ENCODE results near the gene SEC14L1.

Gene SEC14L1

DNA sequence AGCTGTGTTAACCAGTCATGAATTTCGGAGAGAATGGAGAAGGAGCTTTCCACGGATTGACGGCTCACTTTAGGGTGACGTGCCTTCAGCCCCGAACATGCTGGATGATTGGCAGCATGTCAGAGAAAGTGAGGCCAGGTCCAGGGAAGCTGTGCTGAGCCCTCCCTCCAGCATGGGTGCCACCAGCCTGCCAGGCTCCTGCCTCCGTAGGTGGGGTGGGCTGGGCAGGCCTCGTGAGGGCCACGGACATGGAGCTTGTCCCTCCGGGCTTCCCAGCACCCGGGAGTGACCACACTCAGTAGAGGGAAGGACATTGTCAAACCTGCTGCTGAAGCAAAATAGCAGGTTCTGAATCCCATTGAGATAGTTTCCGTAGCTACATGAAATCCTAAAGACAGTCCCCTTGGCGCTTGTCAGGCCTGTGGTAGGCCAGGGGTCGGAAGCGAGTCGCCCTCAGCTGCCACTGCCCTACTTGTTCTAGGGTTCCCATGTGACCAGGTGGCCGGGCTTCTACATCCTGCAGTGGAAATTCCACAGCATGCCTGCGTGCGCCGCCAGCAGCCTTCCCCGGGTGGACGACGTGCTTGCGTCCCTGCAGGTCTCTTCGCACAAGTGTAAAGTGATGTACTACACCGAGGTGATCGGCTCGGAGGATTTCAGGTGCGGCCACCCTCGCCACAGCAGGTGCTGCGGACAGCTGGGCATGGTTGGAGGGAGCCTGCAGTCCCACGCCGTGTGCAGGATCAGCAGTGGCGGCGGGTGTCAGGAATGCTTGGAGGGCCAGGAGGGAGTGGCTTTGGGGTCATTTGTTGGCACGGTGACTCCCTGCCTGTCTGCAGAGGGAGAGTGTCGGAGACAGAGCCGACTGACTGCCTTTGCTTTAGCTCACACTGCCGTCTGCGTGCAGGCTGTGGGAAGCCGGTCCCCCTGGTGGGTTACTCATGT lies 72.3 kb downstream of the SEC14L1 start:
- peak overlapping the region; percentile 90 for H3K4me2 ChIP-seq (ENCODE audit: low read depth, low read length)

DNA sequence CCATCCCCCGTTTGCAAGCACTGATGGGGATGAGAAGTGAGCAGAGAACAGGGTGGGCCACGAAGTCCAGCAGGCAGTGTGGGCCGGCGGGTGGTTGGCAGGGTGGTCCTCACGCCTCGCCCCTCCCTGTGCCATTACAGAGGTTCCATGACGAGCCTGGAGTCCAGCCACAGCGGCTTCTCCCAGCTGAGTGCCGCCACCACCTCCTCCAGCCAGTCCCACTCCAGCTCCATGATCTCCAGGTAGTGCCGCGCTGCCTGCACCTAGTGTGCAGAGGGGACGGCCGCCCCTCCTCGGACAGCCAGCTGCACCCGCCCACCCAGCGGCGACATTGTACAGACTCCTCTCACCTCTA lies 73.0 kb downstream of the SEC14L1 start:
- DNase-seq = no peak
- Histone ChIP-seq H3K9me3 (replicated peaks; ENCODE audit: insufficient read depth, low read length) (no peaks in the 10 kb centered on the region), H3K36me3 (replicated peaks; ENCODE audit: insufficient read depth, low read length) (peaks cover 45% of the 10 kb centered on the region), H3F3A (ENCODE audit: insufficient read depth, low read length) (peaks cover 44% of the 10 kb centered on the region), H3K27me3 (replicated peaks; ENCODE audit: insufficient read depth, low read length) (no peaks in the 10 kb centered on the region), H2AFZ (ENCODE audit: low read length) (no peak overlapping the region), H3K9ac (ENCODE audit: low read length) (no peak overlapping the region), H3K4me2 (ENCODE audit: low read depth, low read length) (no peak overlapping the region), H3K4me1 (ENCODE audit: low read length) (peaks cover 63% of the 10 kb centered on the region), H3K9me2 (replicated peaks; ENCODE audit: insufficient read depth, low read length) (no peaks in the 10 kb centered on the region), H3K4me3 (ENCODE audit: low read length) (no peak overlapping the region), H4K20me1 (ENCODE audit: insufficient read depth, low read length) (no peaks in the 10 kb centered on the region), H3K27ac (ENCODE audit: low read length) (no peak overlapping the region; the same call in 1 of the 2 replicates), H3K79me2 (ENCODE audit: low read length) (peaks cover 59% of the 10 kb centered on the region)
- TF ChIP-seq, protein P1, sequence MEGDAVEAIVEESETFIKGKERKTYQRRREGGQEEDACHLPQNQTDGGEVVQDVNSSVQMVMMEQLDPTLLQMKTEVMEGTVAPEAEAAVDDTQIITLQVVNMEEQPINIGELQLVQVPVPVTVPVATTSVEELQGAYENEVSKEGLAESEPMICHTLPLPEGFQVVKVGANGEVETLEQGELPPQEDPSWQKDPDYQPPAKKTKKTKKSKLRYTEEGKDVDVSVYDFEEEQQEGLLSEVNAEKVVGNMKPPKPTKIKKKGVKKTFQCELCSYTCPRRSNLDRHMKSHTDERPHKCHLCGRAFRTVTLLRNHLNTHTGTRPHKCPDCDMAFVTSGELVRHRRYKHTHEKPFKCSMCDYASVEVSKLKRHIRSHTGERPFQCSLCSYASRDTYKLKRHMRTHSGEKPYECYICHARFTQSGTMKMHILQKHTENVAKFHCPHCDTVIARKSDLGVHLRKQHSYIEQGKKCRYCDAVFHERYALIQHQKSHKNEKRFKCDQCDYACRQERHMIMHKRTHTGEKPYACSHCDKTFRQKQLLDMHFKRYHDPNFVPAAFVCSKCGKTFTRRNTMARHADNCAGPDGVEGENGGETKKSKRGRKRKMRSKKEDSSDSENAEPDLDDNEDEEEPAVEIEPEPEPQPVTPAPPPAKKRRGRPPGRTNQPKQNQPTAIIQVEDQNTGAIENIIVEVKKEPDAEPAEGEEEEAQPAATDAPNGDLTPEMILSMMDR (IDR thresholded peaks at IDR 0.05; ENCODE audit: low read length) = no peak
- no peak for TF ChIP-seq EZH2 (optimal IDR thresholded peaks at IDR 0.05; ENCODE audit: low read depth, low read length)
- TF ChIP-seq EZH2phosphoT487 (IDR thresholded peaks at IDR 0.05; ENCODE audit: low read length) = no peak

More for the DNA sequence above, 72.3 kb downstream of the SEC14L1 start:
- no peaks in the 10 kb centered on the region for H3K9me2 ChIP-seq (replicated peaks; ENCODE audit: insufficient read depth, low read length)
- peak overlapping the region; percentile 2; the same call in 1 of the 2 replicates for H3K4me3 ChIP-seq (ENCODE audit: low read length)
- H3K9ac ChIP-seq (ENCODE audit: low read length) = peak overlapping the region; percentile 66
- H3K36me3 ChIP-seq (replicated peaks; ENCODE audit: insufficient read depth, low read length) = peaks cover 44% of the 10 kb centered on the region
- peak overlapping the region; percentile 98 for H3K27ac ChIP-seq (ENCODE audit: low read length)
- TF ChIP-seq, protein P1 (IDR thresholded peaks at IDR 0.05; ENCODE audit: low read length) = no peak
- TF ChIP-seq EZH2 (optimal IDR thresholded peaks at IDR 0.05; ENCODE audit: low read depth, low read length) (no peak), EZH2phosphoT487 (IDR thresholded peaks at IDR 0.05; ENCODE audit: low read length) (no peak)
- H2AFZ ChIP-seq (ENCODE audit: low read length) = no peak overlapping the region
- H3F3A ChIP-seq (ENCODE audit: insufficient read depth, low read length) = peaks cover 51% of the 10 kb centered on the region
- DNase-seq = no peak
- peaks cover 61% of the 10 kb centered on the region for H3K79me2 ChIP-seq (ENCODE audit: low read length)
- no peaks in the 10 kb centered on the region for H4K20me1 ChIP-seq (ENCODE audit: insufficient read depth, low read length)
- no peaks in the 10 kb centered on the region for H3K27me3 ChIP-seq (replicated peaks; ENCODE audit: insufficient read depth, low read length)
- H3K9me3 ChIP-seq (replicated peaks; ENCODE audit: insufficient read depth, low read length) = no peaks in the 10 kb centered on the region
- H3K4me1 ChIP-seq (ENCODE audit: low read length) = peaks cover 69% of the 10 kb centered on the region

DNA sequence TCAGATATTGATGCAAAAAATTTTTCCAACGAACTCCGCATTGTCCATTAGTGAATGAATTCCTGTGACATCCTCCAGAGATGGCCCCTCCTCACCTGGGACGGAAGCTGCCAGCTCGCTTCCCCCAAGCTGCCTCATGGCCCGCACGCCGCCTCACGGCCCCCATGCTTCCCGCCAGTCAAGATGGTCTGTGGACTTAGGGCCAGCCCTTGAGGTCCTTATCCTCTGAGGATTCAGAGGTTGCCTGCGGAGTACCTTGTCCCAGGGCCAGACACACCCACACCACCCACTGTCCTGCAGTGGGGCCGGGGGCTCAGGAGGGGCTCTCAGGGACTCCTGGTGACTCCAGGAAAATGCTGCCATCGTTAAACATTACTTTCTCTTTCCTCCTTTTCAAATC lies 73.6 kb downstream of the SEC14L1 start:
- Histone ChIP-seq H3K4me3 (ENCODE audit: low read length) (no peak overlapping the region), H3K27ac (ENCODE audit: low read length) (no peak overlapping the region), H3K9ac (ENCODE audit: low read length) (no peak overlapping the region), H2AFZ (ENCODE audit: low read length) (no peak overlapping the region), H4K20me1 (ENCODE audit: insufficient read depth, low read length) (no peaks in the 10 kb centered on the region), H3K79me2 (ENCODE audit: low read length) (peaks cover 59% of the 10 kb centered on the region), H3K9me3 (replicated peaks; ENCODE audit: insufficient read depth, low read length) (no peaks in the 10 kb centered on the region), H3K4me1 (ENCODE audit: low read length) (peaks cover 57% of the 10 kb centered on the region), H3K4me2 (ENCODE audit: low read depth, low read length) (no peak overlapping the region), H3K9me2 (replicated peaks; ENCODE audit: insufficient read depth, low read length) (no peaks in the 10 kb centered on the region), H3K36me3 (replicated peaks; ENCODE audit: insufficient read depth, low read length) (peaks cover 48% of the 10 kb centered on the region), H3K27me3 (replicated peaks; ENCODE audit: insufficient read depth, low read length) (no peaks in the 10 kb centered on the region), H3F3A (ENCODE audit: insufficient read depth, low read length) (peaks cover 39% of the 10 kb centered on the region)
- no peak for DNase-seq
- TF ChIP-seq, protein P1 (IDR thresholded peaks at IDR 0.05; ENCODE audit: low read length) = no peak
